Epithelial cell of proximal tubule (primary cell): Measurements from ENCODE around the gene ATG10. TPM values are rescaled to one million over a fixed set of nuclear protein-coding genes. Genes with fewer than 3 reads are reported as not detected.

Experiments used
- DNase-seq: peaks from one replicate; pipeline ENCODE4 v3.0.0-alpha.2; 2011; ENCODE audit warnings: low read depth
- H3K4me3 ChIP-seq: 2 replicates; pipeline ENCODE4 v1.5.1; 2011; ENCODE audit warnings: low read depth, mild to moderate bottlenecking, low read length
- CTCF ChIP-seq: conservative IDR thresholded peaks from 2 replicates; pipeline ENCODE4 v1.5.1; 2012; ENCODE audit warnings: low read depth, mild to moderate bottlenecking, low read length
- total RNA-seq: library from RNA; depleted of rRNA; stranded (reverse); fragments of >200 nt; gene quantifications from 2 replicates; pipeline ENCODE4 v1.2.3, GENCODE V29; 2015

ATG10 gene
- total RNA-seq, 1 donor from 2014 or later = 20.9 TPM

GRCh38 chr5:82068723-82069122, 96.9 kb downstream of the ATG10 start:
- TF ChIP-seq CTCF = no peak
- H3K4me3 ChIP-seq = no peak overlapping the region
- no peak for DNase-seq

- TF ChIP-seq CTCF = no peak
- no peak for DNase-seq
- no peak overlapping the region for H3K4me3 ChIP-seq
Observed at GRCh38 chr5:82072138-82072537, 100.3 kb downstream of the ATG10 start.

- H3K4me3 ChIP-seq = no peak overlapping the region
- no peak for TF ChIP-seq CTCF
- no peak for DNase-seq
Observed at GRCh38 chr5:82073179-82073578, 101.4 kb downstream of the ATG10 start.

GRCh38 chr5:82074950-82075349, 103.1 kb downstream of the ATG10 start:
- H3K4me3 ChIP-seq = no peak overlapping the region
- TF ChIP-seq CTCF = no peak
- no peak for DNase-seq

GRCh38 chr5:82077496-82077895, 105.7 kb downstream of the ATG10 start:
- no peak overlapping the region for H3K4me3 ChIP-seq
- no peak for DNase-seq
- no peak for TF ChIP-seq CTCF

GRCh38 chr5:82091617-82092016, 119.8 kb downstream of the ATG10 start:
- H3K4me3 ChIP-seq = no peak overlapping the region
- TF ChIP-seq CTCF = no peak
- no peak for DNase-seq

- no peak for TF ChIP-seq CTCF
- H3K4me3 ChIP-seq = no peak overlapping the region
- no peak for DNase-seq
Observed at GRCh38 chr5:82095536-82095935, 123.7 kb downstream of the ATG10 start.
